A549 (cell line): ENCODE data around the gene PGM2.

Experiments
- CBX8 ChIP-seq: fragments of 200-600 bp; sonication (generic); IDR thresholded peaks from 2 replicates; pipeline ENCODE4 v1.6.1; 2016
- CEBPB ChIP-seq, 2 experiments: fragments of >200 bp in 1 of 2; sonication (Bioruptor Twin) in 1 of 2; formaldehyde crosslinking in 1 of 2; IDR thresholded peaks; 2 replicates each; pipeline ENCODE4 v1.6.1; 2012 to 2016
- CHD4 ChIP-seq: fragments of 200-600 bp; sonication (generic); IDR thresholded peaks from 2 replicates; pipeline ENCODE4 v1.6.1; 2016; ENCODE audit warnings: antibody characterized with exemption, mild to moderate bottlenecking, borderline replicate concordance
- EP300 ChIP-seq, 2 experiments: fragments of >200 bp; sonication (Bioruptor Twin); formaldehyde crosslinking; IDR thresholded peaks; 2 replicates in 1 of 2; 3 replicates in 1 of 2; pipeline ENCODE4 v1.6.1; 2016 to 2017
- JUNB ChIP-seq: fragments of >200 bp; sonication (Bioruptor Twin); formaldehyde crosslinking; IDR thresholded peaks from 2 replicates; pipeline ENCODE4 v1.6.1; 2016
- MAZ ChIP-seq: fragments of 150-350 bp; IDR thresholded peaks from 2 replicates; pipeline ENCODE4 v1.6.1; 2014; ENCODE audit warnings: antibody characterized with exemption, low read depth, low read length, borderline replicate concordance
- MYC ChIP-seq: IDR thresholded peaks from 2 replicates; pipeline ENCODE4 v1.6.1; 2012; ENCODE audit warnings: mild to moderate bottlenecking, inconsistent platforms, low read length, improper control_type of control experiment, borderline replicate concordance
- PBX3 ChIP-seq: IDR thresholded peaks from 2 replicates; pipeline ENCODE4 v1.6.1; 2012
- POLR2A ChIP-seq: IDR thresholded peaks from 2 replicates; pipeline ENCODE4 v1.6.1; 2012; ENCODE audit warnings: mild to moderate bottlenecking, low read length
- SMC3 ChIP-seq: fragments of >200 bp; sonication (Bioruptor Twin); formaldehyde crosslinking; IDR thresholded peaks from 3 replicates; pipeline ENCODE4 v1.6.1; 2018; ENCODE audit warnings: inconsistent platforms
- ZNF302 ChIP-seq: fragments of 250-450 bp; sonication (Bioruptor Pico); IDR thresholded peaks from 2 replicates; pipeline ENCODE4 v1.9.0; 2021; ENCODE audit warnings: inconsistent platforms, mild to moderate bottlenecking, moderate library complexity
- TF ChIP-seq, protein P1 (sequence below): fragments of 250-450 bp; sonication (Bioruptor Pico); IDR thresholded peaks from 2 replicates; pipeline ENCODE4 v1.5.0; 2021; ENCODE audit warnings: mild to moderate bottlenecking, moderate library complexity, borderline replicate concordance
- TF ChIP-seq, protein P2 (sequence below): fragments of >200 bp; sonication (Bioruptor Twin); formaldehyde crosslinking; IDR thresholded peaks from 3 replicates; pipeline ENCODE4 v1.5.1; 2016

DNA sequence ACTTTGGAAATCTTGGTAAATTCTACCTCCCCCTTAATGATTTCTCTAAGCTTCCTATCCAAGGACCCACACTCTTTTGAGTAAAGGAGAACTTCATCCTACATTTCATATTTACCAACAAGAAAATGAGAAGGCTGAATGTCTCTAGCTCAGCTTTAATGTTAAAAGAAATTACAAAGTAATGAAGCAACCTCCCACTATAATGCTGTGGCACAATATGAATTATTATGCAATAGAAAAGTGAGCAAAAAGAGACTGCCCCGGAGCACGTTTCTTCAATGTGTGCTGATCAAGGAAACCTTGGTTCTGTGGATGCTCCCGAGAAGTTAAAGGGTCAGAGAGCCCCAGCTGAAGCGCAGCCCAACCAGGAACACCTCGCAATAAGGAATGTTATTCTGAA, 55.3 kb downstream of the PGM2 start:
- no peak for TF ChIP-seq POLR2A
- TF ChIP-seq, protein P1, sequence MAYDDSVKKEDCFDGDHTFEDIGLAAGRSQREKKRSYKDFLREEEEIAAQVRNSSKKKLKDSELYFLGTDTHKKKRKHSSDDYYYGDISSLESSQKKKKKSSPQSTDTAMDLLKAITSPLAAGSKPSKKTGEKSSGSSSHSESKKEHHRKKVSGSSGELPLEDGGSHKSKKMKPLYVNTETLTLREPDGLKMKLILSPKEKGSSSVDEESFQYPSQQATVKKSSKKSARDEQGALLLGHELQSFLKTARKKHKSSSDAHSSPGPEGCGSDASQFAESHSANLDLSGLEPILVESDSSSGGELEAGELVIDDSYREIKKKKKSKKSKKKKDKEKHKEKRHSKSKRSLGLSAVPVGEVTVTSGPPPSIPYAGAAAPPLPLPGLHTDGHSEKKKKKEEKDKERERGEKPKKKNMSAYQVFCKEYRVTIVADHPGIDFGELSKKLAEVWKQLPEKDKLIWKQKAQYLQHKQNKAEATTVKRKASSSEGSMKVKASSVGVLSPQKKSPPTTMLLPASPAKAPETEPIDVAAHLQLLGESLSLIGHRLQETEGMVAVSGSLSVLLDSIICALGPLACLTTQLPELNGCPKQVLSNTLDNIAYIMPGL (CRISPR knock-in tag): no peak
- TF ChIP-seq PBX3: no peak
- no peak for TF ChIP-seq CBX8
- no peak for TF ChIP-seq SMC3
- TF ChIP-seq, protein P2, sequence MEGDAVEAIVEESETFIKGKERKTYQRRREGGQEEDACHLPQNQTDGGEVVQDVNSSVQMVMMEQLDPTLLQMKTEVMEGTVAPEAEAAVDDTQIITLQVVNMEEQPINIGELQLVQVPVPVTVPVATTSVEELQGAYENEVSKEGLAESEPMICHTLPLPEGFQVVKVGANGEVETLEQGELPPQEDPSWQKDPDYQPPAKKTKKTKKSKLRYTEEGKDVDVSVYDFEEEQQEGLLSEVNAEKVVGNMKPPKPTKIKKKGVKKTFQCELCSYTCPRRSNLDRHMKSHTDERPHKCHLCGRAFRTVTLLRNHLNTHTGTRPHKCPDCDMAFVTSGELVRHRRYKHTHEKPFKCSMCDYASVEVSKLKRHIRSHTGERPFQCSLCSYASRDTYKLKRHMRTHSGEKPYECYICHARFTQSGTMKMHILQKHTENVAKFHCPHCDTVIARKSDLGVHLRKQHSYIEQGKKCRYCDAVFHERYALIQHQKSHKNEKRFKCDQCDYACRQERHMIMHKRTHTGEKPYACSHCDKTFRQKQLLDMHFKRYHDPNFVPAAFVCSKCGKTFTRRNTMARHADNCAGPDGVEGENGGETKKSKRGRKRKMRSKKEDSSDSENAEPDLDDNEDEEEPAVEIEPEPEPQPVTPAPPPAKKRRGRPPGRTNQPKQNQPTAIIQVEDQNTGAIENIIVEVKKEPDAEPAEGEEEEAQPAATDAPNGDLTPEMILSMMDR: no peak
- TF ChIP-seq ZNF302 (CRISPR knock-in tag): no peak
- TF ChIP-seq CEBPB (IDR thresholded peaks at IDR 0.05): no peak
- TF ChIP-seq CHD4: no peak
- TF ChIP-seq EP300 (IDR thresholded peaks at IDR 0.05): no peak
- no peak for TF ChIP-seq JUNB
- no peak for TF ChIP-seq MAZ
- no peak for TF ChIP-seq MYC
